Measurements from ENCODE around the gene NT5C2.

Gene NT5C2

GRCh38 chr10:103060575-103060974 is 132.5 kb downstream of the NT5C2 start:
- H3K4me3 ChIP-seq (ENCODE audit: low read depth, low read length) = no peak overlapping the region
- no peak for DNase-seq
- no peaks in the 10 kb centered on the region; the same call in 1 of the 2 replicates for H3K36me3 ChIP-seq
- H3K9me3 ChIP-seq = no peaks in the 10 kb centered on the region
- no peaks in the 10 kb centered on the region for H3K27me3 ChIP-seq
- H3K4me1 ChIP-seq = no peaks in the 10 kb centered on the region
- TF ChIP-seq, protein P1, sequence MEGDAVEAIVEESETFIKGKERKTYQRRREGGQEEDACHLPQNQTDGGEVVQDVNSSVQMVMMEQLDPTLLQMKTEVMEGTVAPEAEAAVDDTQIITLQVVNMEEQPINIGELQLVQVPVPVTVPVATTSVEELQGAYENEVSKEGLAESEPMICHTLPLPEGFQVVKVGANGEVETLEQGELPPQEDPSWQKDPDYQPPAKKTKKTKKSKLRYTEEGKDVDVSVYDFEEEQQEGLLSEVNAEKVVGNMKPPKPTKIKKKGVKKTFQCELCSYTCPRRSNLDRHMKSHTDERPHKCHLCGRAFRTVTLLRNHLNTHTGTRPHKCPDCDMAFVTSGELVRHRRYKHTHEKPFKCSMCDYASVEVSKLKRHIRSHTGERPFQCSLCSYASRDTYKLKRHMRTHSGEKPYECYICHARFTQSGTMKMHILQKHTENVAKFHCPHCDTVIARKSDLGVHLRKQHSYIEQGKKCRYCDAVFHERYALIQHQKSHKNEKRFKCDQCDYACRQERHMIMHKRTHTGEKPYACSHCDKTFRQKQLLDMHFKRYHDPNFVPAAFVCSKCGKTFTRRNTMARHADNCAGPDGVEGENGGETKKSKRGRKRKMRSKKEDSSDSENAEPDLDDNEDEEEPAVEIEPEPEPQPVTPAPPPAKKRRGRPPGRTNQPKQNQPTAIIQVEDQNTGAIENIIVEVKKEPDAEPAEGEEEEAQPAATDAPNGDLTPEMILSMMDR (IDR thresholded peaks at IDR 0.05; ENCODE audit: low read depth, low read length) = no peak

GRCh38 chr10:103058034-103058433 is 135.0 kb downstream of the NT5C2 start:
- Histone ChIP-seq H3K4me1 (no peaks in the 10 kb centered on the region), H3K27me3 (no peaks in the 10 kb centered on the region), H3K4me3 (ENCODE audit: low read depth, low read length) (no peak overlapping the region), H3K36me3 (no peaks in the 10 kb centered on the region; the same call in none of the 2 replicates), H3K9me3 (no peaks in the 10 kb centered on the region)
- TF ChIP-seq, protein P1 (IDR thresholded peaks at IDR 0.05; ENCODE audit: low read depth, low read length) = no peak
- DNase-seq = no peak

GRCh38 chr10:103055105-103055504 is 138.0 kb downstream of the NT5C2 start:
- DNase-seq = no peak
- H3K9me3 ChIP-seq = no peaks in the 10 kb centered on the region
- TF ChIP-seq, protein P1 (IDR thresholded peaks at IDR 0.05; ENCODE audit: low read depth, low read length) = no peak

DNA sequence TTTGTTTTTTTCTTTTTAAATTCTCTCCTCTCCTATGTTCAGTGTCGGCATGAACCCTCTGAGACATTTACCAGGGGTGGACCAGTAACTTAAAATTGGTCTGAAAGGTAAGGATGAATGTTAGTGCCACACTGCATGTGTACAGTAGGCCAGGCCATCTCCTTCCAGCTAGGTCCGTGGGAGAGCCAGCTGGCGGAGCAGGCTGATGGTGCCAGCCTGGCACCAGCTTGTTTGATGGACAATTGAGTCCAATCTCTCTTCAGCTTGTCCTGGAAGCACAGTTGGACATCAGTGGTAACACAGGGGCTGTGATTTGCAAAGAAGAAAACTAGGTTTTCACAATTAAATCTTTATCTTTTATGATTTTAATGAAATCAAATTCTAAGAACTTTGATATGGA is 138.5 kb downstream of the NT5C2 start:
- H3K4me3 ChIP-seq (ENCODE audit: low read depth, low read length) = peak overlapping the region; percentile 56

More at GRCh38 chr10:103055105-103055504, 138.0 kb downstream of the NT5C2 start:
- Histone ChIP-seq H3K4me1 (no peaks in the 10 kb centered on the region), H3K4me3 (ENCODE audit: low read depth, low read length) (no peak overlapping the region), H3K27me3 (no peaks in the 10 kb centered on the region), H3K36me3 (no peaks in the 10 kb centered on the region; the same call in none of the 2 replicates)

GRCh38 chr10:103053659-103054581 is 139.2 kb downstream of the NT5C2 start:
- Histone ChIP-seq H3K4me3 (ENCODE audit: low read depth, low read length) (peak overlapping the region; percentile 56), H3K9me3 (no peaks in the 10 kb centered on the region), H3K36me3 (no peaks in the 10 kb centered on the region; the same call in none of the 2 replicates), H3K4me1 (no peaks in the 10 kb centered on the region), H3K27me3 (no peaks in the 10 kb centered on the region)
- peak; percentile 79 for DNase-seq
- TF ChIP-seq, protein P1 (IDR thresholded peaks at IDR 0.05; ENCODE audit: low read depth, low read length) = peak; percentile 63

More for the DNA sequence above, 138.5 kb downstream of the NT5C2 start:
- Histone ChIP-seq H3K4me1 (no peaks in the 10 kb centered on the region), H3K36me3 (no peaks in the 10 kb centered on the region; the same call in none of the 2 replicates), H3K9me3 (no peaks in the 10 kb centered on the region), H3K27me3 (no peaks in the 10 kb centered on the region)
- TF ChIP-seq, protein P1 (IDR thresholded peaks at IDR 0.05; ENCODE audit: low read depth, low read length) = no peak
- DNase-seq = no peak

GRCh38 chr10:103049237-103049636 is 143.8 kb downstream of the NT5C2 start:
- TF ChIP-seq, protein P1 (IDR thresholded peaks at IDR 0.05; ENCODE audit: low read depth, low read length) = no peak
- DNase-seq = no peak
- no peaks in the 10 kb centered on the region for H3K4me1 ChIP-seq
- H3K9me3 ChIP-seq = no peaks in the 10 kb centered on the region
- H3K4me3 ChIP-seq (ENCODE audit: low read depth, low read length) = no peak overlapping the region
- no peaks in the 10 kb centered on the region for H3K27me3 ChIP-seq
- H3K36me3 ChIP-seq = no peaks in the 10 kb centered on the region

All from BE2C (cell line).